Measurements from ENCODE around the gene NPFFR2.
"Not testable (repeated sequence)": the region's sequence is repeated elsewhere in the genome, so short reads cannot be mapped to it uniquely, and the experiment has no call there.

NPFFR2 gene

DNA sequence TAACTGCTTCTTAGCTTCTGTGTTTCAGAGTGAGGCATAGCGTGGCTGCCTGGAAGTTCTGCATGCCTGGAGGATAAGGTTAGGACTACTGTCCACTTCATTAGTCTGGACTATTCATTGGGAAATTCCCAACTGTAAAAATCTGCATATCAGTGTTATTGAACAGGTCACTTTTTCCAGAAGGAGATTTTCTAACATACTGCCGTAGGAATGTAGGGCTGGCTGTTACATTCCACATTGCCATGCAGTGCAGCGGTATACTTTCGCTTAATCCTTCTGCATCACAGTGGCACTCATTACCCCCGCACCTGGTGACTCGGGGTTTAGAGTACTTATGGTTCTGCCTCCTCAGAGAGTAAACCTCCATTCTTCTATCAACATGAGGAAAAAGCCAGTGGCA, 104.6 kb downstream of the NPFFR2 start:
- Histone ChIP-seq H3K4me1 (ENCODE audit: insufficient read depth, low read length, poor library complexity, severe bottlenecking) (no peaks in the 10 kb centered on the region), H3F3A (ENCODE audit: low read depth) (no peaks in the 10 kb centered on the region), H3K27me3 (ENCODE audit: insufficient read depth, low read length, poor library complexity, severe bottlenecking) (no peaks in the 10 kb centered on the region), H4K20me1 (ENCODE audit: insufficient read depth, low read length, poor library complexity, severe bottlenecking) (no peaks in the 10 kb centered on the region), H3K4me2 (ENCODE audit: low read depth, low read length, poor library complexity, severe bottlenecking) (no peak overlapping the region), H3K9me2 (replicated peaks; ENCODE audit: low read depth, low read length) (no peaks in the 10 kb centered on the region), H2AFZ (ENCODE audit: low read length) (no peak overlapping the region), H3K9ac (ENCODE audit: low read depth, low read length, poor library complexity, severe bottlenecking) (no peak overlapping the region), H3K9me3 (ENCODE audit: insufficient read depth, low read depth, low read length) (no peaks in the 10 kb centered on the region), H3K4me3 (ENCODE audit: low read length, poor library complexity, severe bottlenecking) (no peak overlapping the region), H3K36me3 (ENCODE audit: insufficient read depth, low read length) (no peaks in the 10 kb centered on the region), H3K79me2 (ENCODE audit: insufficient read depth, low read length) (no peaks in the 10 kb centered on the region)
- TF ChIP-seq EZH2phosphoT487 (IDR thresholded peaks at IDR 0.05; ENCODE audit: borderline replicate concordance) (no peak), CTCF (conservative IDR thresholded peaks at IDR 0.05; ENCODE audit: low read length) (no peak)

GRCh38 chr4:72139997-72140396, 108.2 kb downstream of the NPFFR2 start:
- H3K9me3 ChIP-seq (ENCODE audit: insufficient read depth, low read depth, low read length); H3K9ac ChIP-seq (ENCODE audit: low read depth, low read length, poor library complexity, severe bottlenecking); H3K9me2 ChIP-seq (replicated peaks; ENCODE audit: low read depth, low read length); H3K27me3 ChIP-seq (ENCODE audit: insufficient read depth, low read length, poor library complexity, severe bottlenecking); H3K4me2 ChIP-seq (ENCODE audit: low read depth, low read length, poor library complexity, severe bottlenecking); H3F3A ChIP-seq (ENCODE audit: low read depth); H3K4me1 ChIP-seq (ENCODE audit: insufficient read depth, low read length, poor library complexity, severe bottlenecking); H3K79me2 ChIP-seq (ENCODE audit: insufficient read depth, low read length); H4K20me1 ChIP-seq (ENCODE audit: insufficient read depth, low read length, poor library complexity, severe bottlenecking); H3K36me3 ChIP-seq (ENCODE audit: insufficient read depth, low read length); H2AFZ ChIP-seq (ENCODE audit: low read length); H3K4me3 ChIP-seq (ENCODE audit: low read length, poor library complexity, severe bottlenecking): not testable (repeated sequence)

DNA sequence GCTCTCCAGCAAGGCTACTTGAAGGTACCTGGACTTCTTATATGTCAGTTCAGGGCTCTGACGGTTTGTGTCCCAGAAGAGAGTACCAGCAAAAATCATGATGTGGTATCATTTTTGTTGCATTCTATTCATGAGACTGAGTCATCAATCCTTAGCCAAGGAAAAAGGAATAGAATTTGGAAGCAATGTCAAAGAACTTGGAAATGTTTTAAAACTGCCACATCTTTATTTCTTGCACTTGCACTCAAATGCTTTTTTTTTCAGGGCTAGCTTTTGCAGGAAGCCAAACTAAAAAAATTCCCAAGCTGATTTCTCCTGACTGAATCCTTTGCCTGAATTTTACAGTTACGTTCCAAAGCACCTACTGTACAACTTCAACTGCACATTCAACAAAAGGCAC, 112.4 kb downstream of the NPFFR2 start:
- H3K4me1 ChIP-seq (ENCODE audit: insufficient read depth, low read length, poor library complexity, severe bottlenecking): no peaks in the 10 kb centered on the region
- no peak for TF ChIP-seq CTCF (conservative IDR thresholded peaks at IDR 0.05; ENCODE audit: low read length)
- TF ChIP-seq EZH2phosphoT487 (IDR thresholded peaks at IDR 0.05; ENCODE audit: borderline replicate concordance): no peak
- no peaks in the 10 kb centered on the region for H3K79me2 ChIP-seq (ENCODE audit: insufficient read depth, low read length)
- H3K9me3 ChIP-seq (ENCODE audit: insufficient read depth, low read depth, low read length): no peaks in the 10 kb centered on the region
- no peak overlapping the region for H2AFZ ChIP-seq (ENCODE audit: low read length)
- H3F3A ChIP-seq (ENCODE audit: low read depth): no peaks in the 10 kb centered on the region
- H3K4me2 ChIP-seq (ENCODE audit: low read depth, low read length, poor library complexity, severe bottlenecking): no peak overlapping the region
- H3K27me3 ChIP-seq (ENCODE audit: insufficient read depth, low read length, poor library complexity, severe bottlenecking): no peaks in the 10 kb centered on the region
- H4K20me1 ChIP-seq (ENCODE audit: insufficient read depth, low read length, poor library complexity, severe bottlenecking): no peaks in the 10 kb centered on the region
- no peaks in the 10 kb centered on the region for H3K36me3 ChIP-seq (ENCODE audit: insufficient read depth, low read length)
- no peak overlapping the region for H3K9ac ChIP-seq (ENCODE audit: low read depth, low read length, poor library complexity, severe bottlenecking)
- no peak overlapping the region for H3K4me3 ChIP-seq (ENCODE audit: low read length, poor library complexity, severe bottlenecking)
- H3K9me2 ChIP-seq (replicated peaks; ENCODE audit: low read depth, low read length): no peaks in the 10 kb centered on the region

DNA sequence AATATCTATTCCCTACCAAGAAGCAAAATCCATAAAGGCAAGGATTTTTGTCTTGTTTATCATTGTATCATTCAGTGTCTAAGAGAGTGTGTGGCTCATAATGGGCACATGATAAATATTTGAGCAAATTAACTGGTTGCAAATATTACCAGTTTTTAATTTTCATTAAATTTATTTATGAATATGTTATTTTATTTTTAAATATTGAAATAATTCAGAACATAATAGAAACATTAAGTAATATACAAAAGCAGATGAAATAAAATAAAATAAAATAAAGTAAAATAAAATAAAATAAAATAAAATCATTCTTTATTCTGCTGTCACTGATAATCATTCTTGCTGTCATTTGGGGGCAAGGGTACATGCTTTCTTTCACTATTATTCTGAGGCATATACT, 120.9 kb downstream of the NPFFR2 start:
- Histone ChIP-seq H3K4me2 (ENCODE audit: low read depth, low read length, poor library complexity, severe bottlenecking) (no peak overlapping the region), H3K9me2 (replicated peaks; ENCODE audit: low read depth, low read length) (no peaks in the 10 kb centered on the region), H2AFZ (ENCODE audit: low read length) (no peak overlapping the region), H3K36me3 (ENCODE audit: insufficient read depth, low read length) (no peaks in the 10 kb centered on the region), H3K4me3 (ENCODE audit: low read length, poor library complexity, severe bottlenecking) (no peak overlapping the region), H3F3A (ENCODE audit: low read depth) (no peaks in the 10 kb centered on the region), H3K9ac (ENCODE audit: low read depth, low read length, poor library complexity, severe bottlenecking) (no peak overlapping the region), H3K27me3 (ENCODE audit: insufficient read depth, low read length, poor library complexity, severe bottlenecking) (no peaks in the 10 kb centered on the region), H3K4me1 (ENCODE audit: insufficient read depth, low read length, poor library complexity, severe bottlenecking) (no peaks in the 10 kb centered on the region), H3K9me3 (ENCODE audit: insufficient read depth, low read depth, low read length) (no peaks in the 10 kb centered on the region), H3K79me2 (ENCODE audit: insufficient read depth, low read length) (no peaks in the 10 kb centered on the region), H4K20me1 (ENCODE audit: insufficient read depth, low read length, poor library complexity, severe bottlenecking) (no peaks in the 10 kb centered on the region)
- TF ChIP-seq CTCF (conservative IDR thresholded peaks at IDR 0.05; ENCODE audit: low read length): no peak

GRCh38 chr4:72153634-72154033, 121.8 kb downstream of the NPFFR2 start:
- not testable (repeated sequence) for H2AFZ ChIP-seq (ENCODE audit: low read length); H3K4me2 ChIP-seq (ENCODE audit: low read depth, low read length, poor library complexity, severe bottlenecking); H3K9me3 ChIP-seq (ENCODE audit: insufficient read depth, low read depth, low read length); H3F3A ChIP-seq (ENCODE audit: low read depth); H3K36me3 ChIP-seq (ENCODE audit: insufficient read depth, low read length); H3K27me3 ChIP-seq (ENCODE audit: insufficient read depth, low read length, poor library complexity, severe bottlenecking); H3K79me2 ChIP-seq (ENCODE audit: insufficient read depth, low read length); H3K9me2 ChIP-seq (replicated peaks; ENCODE audit: low read depth, low read length); H3K4me3 ChIP-seq (ENCODE audit: low read length, poor library complexity, severe bottlenecking); H3K9ac ChIP-seq (ENCODE audit: low read depth, low read length, poor library complexity, severe bottlenecking); H3K4me1 ChIP-seq (ENCODE audit: insufficient read depth, low read length, poor library complexity, severe bottlenecking); H4K20me1 ChIP-seq (ENCODE audit: insufficient read depth, low read length, poor library complexity, severe bottlenecking)

- not testable (repeated sequence) for H3K9me2 ChIP-seq (replicated peaks; ENCODE audit: low read depth, low read length); H3K4me3 ChIP-seq (ENCODE audit: low read length, poor library complexity, severe bottlenecking); H3F3A ChIP-seq (ENCODE audit: low read depth); H3K4me1 ChIP-seq (ENCODE audit: insufficient read depth, low read length, poor library complexity, severe bottlenecking); H3K79me2 ChIP-seq (ENCODE audit: insufficient read depth, low read length); H3K36me3 ChIP-seq (ENCODE audit: insufficient read depth, low read length); H3K9me3 ChIP-seq (ENCODE audit: insufficient read depth, low read depth, low read length); H3K27me3 ChIP-seq (ENCODE audit: insufficient read depth, low read length, poor library complexity, severe bottlenecking); H2AFZ ChIP-seq (ENCODE audit: low read length); H4K20me1 ChIP-seq (ENCODE audit: insufficient read depth, low read length, poor library complexity, severe bottlenecking); H3K4me2 ChIP-seq (ENCODE audit: low read depth, low read length, poor library complexity, severe bottlenecking); H3K9ac ChIP-seq (ENCODE audit: low read depth, low read length, poor library complexity, severe bottlenecking)
These were observed 137.5 kb downstream of the NPFFR2 start for GRCh38 chr4:72169285-72169684.
